NCI-H2196 (cell line): ENCODE data around the gene KCNG4.
A peak's percentile ranks its signal among the peaks of the same experiment; 100 is the strongest.
"Not testable (repeated sequence)": the region's sequence is repeated elsewhere in the genome, so short reads cannot be mapped to it uniquely, and the experiment has no call there.

Experiments
- DNase-seq: peaks from one replicate; lab custom pipeline; 2025; ENCODE audit not compliant: unreplicated experiment; lab: John Stamatoyannopoulos, UW

KCNG4 gene

DNA sequence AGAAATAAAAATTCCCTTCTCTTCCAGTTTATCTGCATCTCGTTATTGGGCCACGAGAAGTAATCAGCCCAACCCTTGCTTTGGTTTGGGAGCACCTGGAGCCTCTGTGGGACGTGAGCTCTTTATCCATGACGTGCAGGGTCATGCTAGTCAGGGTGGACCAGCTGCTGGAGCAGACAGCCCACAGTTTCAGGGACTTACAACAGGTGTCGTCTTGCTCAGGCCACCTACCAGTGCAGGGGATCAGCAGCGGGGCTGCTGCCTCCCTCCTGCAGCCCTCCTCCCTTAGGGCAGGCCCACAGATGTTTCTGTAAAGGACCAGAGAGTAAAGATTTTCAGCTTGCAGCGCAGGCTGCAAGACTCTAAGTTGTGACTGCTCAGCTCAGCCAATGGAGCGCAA lies 31.9 kb downstream of the KCNG4 start:
- DNase-seq, result no peak

DNA sequence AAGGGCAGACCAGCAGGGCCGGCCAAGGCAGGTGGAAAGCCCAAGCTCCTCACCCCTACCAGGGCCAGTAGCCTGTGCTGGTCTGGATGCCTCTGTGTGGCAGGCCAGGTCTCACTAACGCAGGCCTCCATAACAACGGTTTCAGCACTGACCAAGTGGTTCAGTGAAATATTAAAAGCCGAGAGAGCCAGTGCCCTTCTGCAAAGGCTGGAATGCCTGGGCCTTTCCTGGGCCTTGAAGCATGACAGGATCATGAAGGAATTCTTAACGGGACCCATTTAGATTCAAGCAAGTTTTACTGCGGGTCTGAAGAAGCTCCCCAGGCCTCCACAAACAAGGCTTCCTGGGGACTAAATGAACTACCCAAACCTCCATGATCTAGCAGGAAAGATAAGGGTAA lies 32.6 kb downstream of the KCNG4 start:
- no peak for DNase-seq

DNA sequence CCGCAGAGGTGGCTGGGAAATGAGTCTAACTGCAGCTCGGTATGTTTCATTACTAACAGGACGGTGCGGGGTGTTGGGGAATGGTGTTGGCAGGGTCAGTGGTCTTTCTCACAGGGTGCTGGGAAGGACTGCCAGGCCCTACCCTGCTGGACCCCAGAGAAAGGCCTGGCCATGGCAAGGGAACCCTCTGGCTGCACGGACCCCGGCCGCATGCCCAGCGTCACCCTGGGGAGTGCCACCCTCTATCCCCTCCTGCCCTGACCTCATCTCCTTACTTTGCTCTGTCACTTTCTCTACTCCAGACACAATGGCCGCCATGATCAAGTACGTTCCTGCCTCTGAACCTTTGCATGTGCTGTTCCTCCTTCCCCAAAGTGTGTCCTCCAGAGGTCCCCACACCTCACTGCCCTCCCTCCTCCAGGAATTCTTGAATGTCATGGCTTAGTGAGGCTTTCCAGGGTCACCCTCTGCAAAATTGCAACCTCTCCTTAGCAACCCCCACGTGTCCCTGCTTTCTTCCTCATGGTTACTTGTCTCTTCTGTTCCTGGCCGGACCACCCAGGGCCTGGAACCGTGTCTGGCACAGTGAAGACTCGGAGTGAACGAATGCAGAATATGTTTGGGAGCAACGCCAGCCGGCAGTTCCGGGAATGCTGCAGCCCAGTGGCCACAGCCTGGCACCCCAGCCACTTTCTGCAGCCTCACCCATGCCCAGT lies 33.7 kb downstream of the KCNG4 start:
- DNase-seq, result no peak

GRCh38 chr16:84205123-84205522 lies 34.7 kb downstream of the KCNG4 start:
- DNase-seq, result not testable (repeated sequence)

GRCh38 chr16:84204551-84204950 lies 35.3 kb downstream of the KCNG4 start:
- not testable (repeated sequence) for DNase-seq

- no peak for DNase-seq
These were observed 40.0 kb downstream of the KCNG4 start for GRCh38 chr16:84199861-84200260.

- DNase-seq, result no peak
These were observed 40.7 kb downstream of the KCNG4 start for GRCh38 chr16:84199097-84199496.

GRCh38 chr16:84198401-84198800 lies 41.4 kb downstream of the KCNG4 start:
- no peak for DNase-seq

DNA sequence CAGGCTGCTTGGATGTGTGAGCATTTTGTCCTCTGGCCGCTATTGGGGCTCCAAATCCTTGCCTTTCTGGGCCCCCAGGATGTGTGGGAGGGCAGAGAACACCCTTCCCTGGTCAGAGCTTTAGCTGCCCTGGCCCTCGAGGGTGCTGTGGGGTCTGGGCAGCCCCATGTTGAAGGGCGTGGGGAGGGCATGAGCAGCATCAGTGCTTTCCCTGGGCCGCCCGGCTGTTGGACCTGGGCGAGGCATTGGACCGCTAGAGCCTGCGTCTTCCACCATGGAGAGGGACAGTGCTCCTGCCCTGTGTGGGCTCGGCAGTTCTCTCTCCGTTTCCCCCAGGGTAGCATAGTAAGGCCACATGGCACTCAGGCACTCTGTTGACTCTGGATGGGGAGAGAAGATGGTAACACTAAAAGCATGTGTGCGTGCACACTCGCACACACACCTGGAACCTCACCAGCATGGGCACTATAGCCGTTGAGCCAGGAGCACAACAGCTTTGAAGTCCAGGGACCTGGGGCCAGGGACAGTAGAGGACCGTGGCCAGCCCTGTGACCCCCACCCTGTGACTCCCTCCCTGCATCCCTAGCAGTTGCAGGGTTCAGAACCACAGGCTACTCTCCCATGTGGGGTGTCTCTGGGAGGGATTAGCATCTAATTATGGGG lies 42.2 kb downstream of the KCNG4 start:
- DNase-seq, result no peak

GRCh38 chr16:84196727-84197394 lies 43.0 kb downstream of the KCNG4 start:
- no peak for DNase-seq

DNA sequence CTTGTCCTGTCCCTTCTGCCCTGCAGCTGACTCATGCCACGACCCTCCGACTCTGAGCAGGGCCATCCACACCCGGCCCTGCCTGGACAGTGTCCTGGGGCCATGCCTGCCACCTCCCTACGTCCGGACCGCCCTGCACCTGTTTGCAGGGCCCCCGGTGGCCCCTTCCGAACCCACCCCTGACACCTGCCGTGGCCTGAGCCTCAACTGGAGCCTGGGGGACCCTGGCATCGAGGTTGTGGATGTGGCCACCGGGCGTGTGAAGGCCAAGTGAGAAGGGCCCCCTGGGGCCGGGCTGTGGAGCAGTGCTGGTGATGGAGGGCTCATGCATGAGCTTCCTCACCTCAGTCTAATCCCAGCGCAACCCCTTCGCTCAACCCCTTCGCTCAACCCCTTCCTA lies 43.7 kb downstream of the KCNG4 start:
- no peak for DNase-seq

DNA sequence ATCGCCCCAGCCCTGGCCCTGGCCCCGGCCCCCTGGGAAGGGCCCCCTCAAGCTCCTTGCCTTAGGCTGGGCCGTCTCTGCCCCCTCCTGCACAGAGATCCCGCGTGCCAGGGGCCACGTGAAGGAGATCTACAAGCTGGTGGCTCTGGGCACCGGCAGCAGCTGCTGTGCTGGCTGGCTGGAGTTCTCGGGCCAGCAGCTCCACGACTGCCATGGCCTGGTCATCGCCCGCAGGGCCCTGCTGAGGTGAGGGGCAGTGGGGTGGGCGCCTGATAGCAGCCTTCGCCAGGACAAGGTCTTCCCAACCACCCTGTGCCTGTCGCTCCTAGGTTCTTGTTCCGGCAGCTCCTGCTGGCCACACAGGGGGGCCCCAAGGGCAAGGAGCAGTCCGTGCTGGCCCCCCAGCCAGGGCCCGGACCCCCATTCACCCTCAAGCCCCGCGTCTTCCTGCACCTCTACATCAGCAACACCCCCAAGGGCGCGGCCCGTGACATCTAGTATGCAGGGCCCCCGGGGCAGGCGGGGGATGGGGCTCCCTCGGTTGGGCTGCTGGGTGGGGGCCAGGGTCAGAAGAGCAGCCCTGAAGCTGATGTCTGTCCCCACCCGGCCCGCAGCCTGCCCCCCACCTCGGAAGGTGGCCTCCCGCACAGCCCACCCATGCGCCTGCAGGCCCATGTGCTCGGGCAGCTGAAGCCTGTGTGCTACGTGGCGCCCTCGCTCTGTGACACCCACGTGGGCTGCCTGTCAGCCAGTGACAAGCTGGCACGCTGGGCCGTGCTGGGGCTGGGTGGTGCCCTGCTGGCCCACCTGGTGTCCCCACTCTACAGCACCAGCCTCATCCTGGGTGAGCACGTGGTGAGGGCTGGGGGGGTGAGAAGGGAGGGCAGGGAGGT lies 44.4 kb downstream of the KCNG4 start:
- no peak for DNase-seq

DNA sequence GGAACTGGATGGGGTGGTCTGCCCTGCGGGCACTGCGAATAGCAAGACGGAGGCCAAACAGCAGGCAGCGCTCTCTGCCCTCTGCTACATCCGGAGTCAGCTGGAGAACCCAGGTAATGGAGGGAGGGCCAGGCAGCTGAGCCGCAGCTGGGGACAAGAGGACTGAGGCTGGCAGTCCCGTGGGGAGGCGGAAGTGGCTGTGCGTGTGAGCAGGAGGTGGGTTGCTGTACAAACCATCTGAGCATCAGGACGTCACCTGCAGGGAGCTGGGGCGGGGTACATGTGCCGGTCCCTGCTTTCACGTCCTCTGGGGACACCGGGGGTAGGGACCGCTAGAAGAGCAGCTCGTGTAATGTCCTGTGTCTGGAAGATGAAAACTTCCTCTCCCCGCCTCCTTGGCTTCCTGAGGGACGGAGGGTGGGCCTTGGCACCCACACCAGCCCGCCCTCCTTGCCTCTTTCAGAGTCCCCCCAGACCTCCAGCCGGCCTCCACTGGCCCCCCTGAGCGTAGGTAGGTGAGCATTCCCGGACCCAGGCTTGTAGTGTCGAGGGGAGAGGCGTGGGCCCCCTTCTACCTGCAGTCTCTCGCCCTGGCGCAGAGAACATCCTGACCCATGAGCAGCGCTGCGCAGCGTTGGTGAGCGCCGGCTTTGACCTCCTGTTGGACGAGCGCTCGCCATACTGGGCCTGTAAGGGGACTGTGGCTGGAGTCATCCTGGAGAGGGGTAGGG lies 45.2 kb downstream of the KCNG4 start:
- DNase-seq, result no peak

- DNase-seq, result no peak
These were observed 45.8 kb downstream of the KCNG4 start for GRCh38 chr16:84194018-84194417.

DNA sequence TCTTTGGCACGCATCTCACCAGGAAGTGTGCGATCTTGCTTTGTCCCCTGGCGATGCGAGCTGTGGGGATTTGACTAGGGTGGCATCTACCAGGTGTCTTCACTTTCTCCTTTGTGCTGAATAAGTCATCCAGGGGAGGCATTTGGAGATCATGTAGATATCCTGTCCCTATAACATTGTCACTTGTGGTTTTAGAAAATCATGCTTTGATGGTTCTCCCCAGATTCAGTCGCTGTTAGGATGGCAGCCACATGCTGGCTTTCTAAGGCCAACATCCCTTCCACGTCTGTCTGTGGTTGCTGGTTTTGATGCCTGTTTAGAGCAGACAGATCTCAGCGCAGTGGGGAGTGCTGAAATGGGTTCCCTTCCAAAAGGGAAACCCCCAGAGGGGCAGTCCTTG lies 46.3 kb downstream of the KCNG4 start:
- DNase-seq, result no peak

- DNase-seq, result no peak
These were observed 48.3 kb downstream of the KCNG4 start for GRCh38 chr16:84191466-84191865.

GRCh38 chr16:84190731-84191388 lies 49.0 kb downstream of the KCNG4 start, which contains the start of gene ADAD2:
Gene ADAD2, plus strand, starts transcription at chr16:84191157. Its CDS starts 74 bp downstream, at chr16:84191231.
- no peak for DNase-seq

DNA sequence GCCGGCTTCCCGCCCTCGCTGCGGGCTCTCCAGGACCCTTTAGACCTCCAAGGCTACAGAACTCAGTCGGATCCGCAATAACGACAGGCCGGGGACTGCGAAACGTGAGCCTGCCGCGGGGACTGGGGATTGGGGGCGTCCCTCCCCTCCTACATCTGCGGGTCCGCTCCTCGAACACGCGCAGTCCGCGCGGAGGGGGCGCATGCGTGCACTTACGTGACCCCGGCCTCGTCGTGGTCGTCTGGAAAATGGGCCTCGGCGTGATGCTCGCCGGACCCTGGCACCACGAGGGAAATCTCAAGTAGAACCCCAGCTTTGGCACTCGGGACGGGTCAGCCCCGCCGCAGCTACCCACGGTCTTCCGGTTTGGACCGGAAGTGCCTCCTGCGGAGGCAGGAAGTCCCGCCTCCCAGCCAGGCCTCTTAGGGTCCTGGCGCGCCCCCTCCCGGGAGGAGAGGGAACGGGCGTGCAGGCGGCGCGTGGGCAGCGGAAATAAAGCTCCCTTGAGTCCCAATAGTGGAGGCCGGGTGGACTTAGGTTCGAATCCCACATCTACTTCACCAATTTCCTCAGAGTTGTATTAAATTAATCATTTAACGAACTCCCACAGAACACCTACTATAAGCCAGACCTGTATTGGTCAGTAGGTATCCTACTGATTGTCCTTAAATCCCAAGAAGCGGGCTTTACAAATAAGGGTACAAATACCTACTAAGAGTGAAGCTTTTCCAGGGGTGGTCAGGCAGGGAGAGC lies 53.0 kb downstream of the KCNG4 start, which contains the start of gene TAF1C:
Gene TAF1C, minus strand, starts transcription at position 373 of the 753 bp plus-strand sequence. CDS start 2,069 bp downstream, outside the sequence.
- DNase-seq, result peak; percentile 81

DNA sequence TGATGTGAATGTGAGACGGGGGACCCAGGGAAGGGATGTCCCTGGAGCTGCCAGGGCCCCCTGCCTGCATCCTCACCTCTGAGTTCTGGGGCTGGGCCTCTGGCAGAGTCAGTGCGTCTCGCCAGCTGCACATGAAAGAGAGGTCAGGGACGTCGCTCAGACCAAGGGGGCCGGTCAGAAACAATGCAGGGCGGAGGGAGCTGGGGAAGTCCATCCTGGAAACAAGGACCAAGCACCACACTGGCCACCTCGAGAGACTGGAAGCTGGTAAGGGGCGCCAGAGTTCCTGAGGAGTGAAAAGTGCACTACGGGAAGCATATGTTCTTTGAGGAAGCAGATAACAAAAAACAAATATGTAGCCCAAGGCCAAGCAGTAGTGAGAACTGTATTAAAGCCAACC lies 55.0 kb downstream of the KCNG4 start:
- DNase-seq, result no peak
